Neuronal stem cell (in vitro differentiated cells): ENCODE results near the gene BCAS3.

Experiments used
- DNase-seq: peaks from one replicate; pipeline ENCODE4 v3.0.0-alpha.2; 2013; ENCODE audit warnings: low spot score
- H2AFZ ChIP-seq: one replicate; pipeline ENCODE4 v1.6.1; 2013; ENCODE audit warnings: mild to moderate bottlenecking, low read length, inconsistent platforms
- H2AK5ac ChIP-seq: 2 replicates; pipeline ENCODE4 v1.6.1; 2013; ENCODE audit warnings: low read depth, mild to moderate bottlenecking, inconsistent platforms, low read length, moderate library complexity, mixed read lengths
- H2BK120ac ChIP-seq: 2 replicates; pipeline ENCODE4 v1.6.1; 2013; ENCODE audit warnings: low read depth, mild to moderate bottlenecking, inconsistent platforms, low read length, moderate library complexity, mixed read lengths
- H2BK12ac ChIP-seq: one replicate; pipeline ENCODE4 v1.6.1; 2013; ENCODE audit warnings: low read length, inconsistent platforms
- H2BK15ac ChIP-seq: 2 replicates; pipeline ENCODE4 v1.6.1; 2013; ENCODE audit warnings: mild to moderate bottlenecking, low read length, inconsistent platforms, mixed read lengths
- H2BK5ac ChIP-seq: one replicate; pipeline ENCODE4 v1.6.1; 2013; ENCODE audit warnings: inconsistent platforms, mild to moderate bottlenecking, low read length, moderate library complexity
- H3K14ac ChIP-seq: one replicate; pipeline ENCODE4 v1.6.1; 2013; ENCODE audit warnings: low read length, inconsistent platforms
- H3K18ac ChIP-seq: 2 replicates; pipeline ENCODE4 v1.6.1; 2013; ENCODE audit warnings: low read length, inconsistent platforms
- H3K23ac ChIP-seq: 2 replicates; pipeline ENCODE4 v1.6.1; 2013; ENCODE audit warnings: low read depth, mild to moderate bottlenecking, mixed read lengths, low read length, inconsistent platforms; ENCODE audit not compliant: poor library complexity
- H3K27ac ChIP-seq: replicated peaks from 3 replicates; pipeline ENCODE4 v1.5.1; 2013; ENCODE audit warnings: low read length, inconsistent platforms
- H3K27me3 ChIP-seq, 3 experiments: 2 replicates each; pipeline ENCODE4 v1.6.1; 2013; ENCODE audit warnings: low read length in 3 of 3, mild to moderate bottlenecking in 2 of 3, inconsistent platforms in 1 of 3, low read depth in 1 of 3, mixed read lengths in 1 of 3, moderate library complexity in 1 of 3; ENCODE audit not compliant: control insufficient read depth in 3 of 3, insufficient read depth in 3 of 3
- H3K36me3 ChIP-seq, 2 donors: replicated peaks in 1 of 2; 2 replicates each; pipeline ENCODE4 v1.6.1; 2013; ENCODE audit warnings: low read length in 2 of 2; ENCODE audit not compliant: control insufficient read depth in 2 of 2, insufficient read depth in 2 of 2
- H3K4ac ChIP-seq: 2 replicates; pipeline ENCODE4 v1.6.1; 2013; ENCODE audit warnings: inconsistent platforms, mild to moderate bottlenecking, low read length, moderate library complexity
- H3K4me1 ChIP-seq, 2 donors: 1 replicate in 1 of 2; 2 replicates in 1 of 2; pipeline ENCODE4 v1.6.1; 2013; ENCODE audit warnings: low read length in 2 of 2, low read depth in 1 of 2; ENCODE audit not compliant: control insufficient read depth in 2 of 2, insufficient read depth in 1 of 2
- H3K4me2 ChIP-seq: one replicate; pipeline ENCODE4 v1.6.1; 2013; ENCODE audit warnings: mild to moderate bottlenecking, low read length, inconsistent platforms; ENCODE audit not compliant: insufficient read depth, poor library complexity, severe bottlenecking
- H3K4me3 ChIP-seq, 2 donors: 2 replicates each; pipeline ENCODE4 v1.5.1; 2013; ENCODE audit warnings: low read length in 2 of 2, mild to moderate bottlenecking in 2 of 2, inconsistent platforms in 1 of 2, moderate library complexity in 1 of 2
- H3K79me1 ChIP-seq: one replicate; pipeline ENCODE4 v1.6.1; 2013; ENCODE audit warnings: low read depth, mild to moderate bottlenecking, inconsistent platforms, low read length, moderate library complexity
- H3K9ac ChIP-seq: one replicate; pipeline ENCODE4 v1.6.1; 2013; ENCODE audit warnings: mild to moderate bottlenecking, low read depth, low read length, inconsistent platforms; ENCODE audit not compliant: poor library complexity
- H3K9me3 ChIP-seq, 2 donors: replicated peaks in 1 of 2; 2 replicates each; pipeline versions ENCODE3 to v1.6.1; 2013; ENCODE audit warnings: low read length in 2 of 2, mild to moderate bottlenecking in 2 of 2, inconsistent platforms in 1 of 2, low read depth in 1 of 2, mixed read lengths in 1 of 2, moderate library complexity in 1 of 2; ENCODE audit not compliant: control insufficient read depth in 2 of 2, insufficient read depth in 1 of 2
- H4K8ac ChIP-seq: one replicate; pipeline ENCODE4 v1.6.1; 2013; ENCODE audit warnings: low read depth, mild to moderate bottlenecking, inconsistent platforms, low read length, moderate library complexity
- H4K91ac ChIP-seq: one replicate; pipeline ENCODE4 v1.6.1; 2013; ENCODE audit warnings: low read length, low read depth, mild to moderate bottlenecking, inconsistent platforms; ENCODE audit not compliant: poor library complexity
- WGBS, 2 donors: extraction: QIAGEN DNeasy Blood & Tissue Kit; methylation state at CpG; one replicate each; pipeline ENCODE4 v1.1.7; 2013; ENCODE audit warnings: missing lambda C conversion rate in 2 of 2, mixed read lengths in 1 of 2; ENCODE audit not compliant: insufficient read length in 2 of 2, insufficient replicate concordance in 1 of 2; ENCODE audit errors: extremely low coverage in 2 of 2; 5-methylcytosine and 5-hydroxymethylcytosine counted together

The BCAS3 gene

GRCh38 chr17:60960398-60961065, 282.9 kb downstream of the BCAS3 start:
- Histone ChIP-seq H3K79me1 (no peaks in the 10 kb centered on the region), H2BK120ac (no peak overlapping the region), H2AK5ac (no peak overlapping the region), H2BK5ac (no peak overlapping the region), H3K18ac (no peak overlapping the region), H3K23ac (no peak overlapping the region), H2BK12ac (no peak overlapping the region), H3K4me3 (no peak overlapping the region), H2BK15ac (no peak overlapping the region), H3K27me3 (no peaks in the 10 kb centered on the region), H3K9ac (no peak overlapping the region), H3K27ac (no peak overlapping the region), H3K4me2 (no peak overlapping the region), H3K4ac (no peak overlapping the region), H2AFZ (no peak overlapping the region), H3K9me3 (peaks cover 2 to 4% of the 10 kb centered on the region in 2 donors), H4K8ac (no peak overlapping the region), H4K91ac (no peak overlapping the region), H3K14ac (no peak overlapping the region), H3K36me3 (no peaks in the 10 kb centered on the region), H3K4me1 (no peaks in the 10 kb centered on the region)
- no peak for DNase-seq
- no CpG with 5 or more reads among the region's 3 CpGs for WGBS, 2 donors

- H3K36me3 ChIP-seq: no peaks in the 10 kb centered on the region
- H3K4me2 ChIP-seq: no peak overlapping the region
- no peak overlapping the region for H3K4ac ChIP-seq
- no peaks in the 10 kb centered on the region for H3K79me1 ChIP-seq
- no peak overlapping the region for H2BK12ac ChIP-seq
- no peak overlapping the region for H4K91ac ChIP-seq
- H3K4me3 ChIP-seq: no peak overlapping the region
- H3K27ac ChIP-seq: no peak overlapping the region
- H3K23ac ChIP-seq: no peak overlapping the region
- no CpG with 5 or more reads among the region's 2 CpGs for WGBS, 2 donors
- H3K27me3 ChIP-seq: no peaks in the 10 kb centered on the region
- no peak overlapping the region for H4K8ac ChIP-seq
- peaks cover 2 to 8% of the 10 kb centered on the region in 2 donors for H3K9me3 ChIP-seq
- H3K4me1 ChIP-seq: no peaks in the 10 kb centered on the region
- H3K18ac ChIP-seq: no peak overlapping the region
- no peak overlapping the region for H3K9ac ChIP-seq
- H3K14ac ChIP-seq: no peak overlapping the region
- no peak overlapping the region for H2BK120ac ChIP-seq
- H2BK5ac ChIP-seq: no peak overlapping the region
- no peak overlapping the region for H2BK15ac ChIP-seq
- no peak overlapping the region for H2AK5ac ChIP-seq
- no peak overlapping the region for H2AFZ ChIP-seq
- DNase-seq: no peak
Measured at GRCh38 chr17:60964160-60964559, 286.5 kb downstream of the BCAS3 start.

- Histone ChIP-seq H3K9ac (no peak overlapping the region), H3K23ac (no peak overlapping the region), H3K79me1 (no peaks in the 10 kb centered on the region), H3K9me3 (peaks cover 0 to 8% of the 10 kb centered on the region in 2 donors), H3K18ac (no peak overlapping the region), H3K4me2 (no peak overlapping the region), H2BK12ac (no peak overlapping the region), H2AK5ac (no peak overlapping the region), H3K27ac (no peak overlapping the region), H2BK120ac (no peak overlapping the region), H2AFZ (no peak overlapping the region), H3K4ac (no peak overlapping the region), H3K14ac (no peak overlapping the region), H3K36me3 (no peaks in the 10 kb centered on the region), H4K91ac (no peak overlapping the region), H3K4me1 (no peaks in the 10 kb centered on the region), H4K8ac (no peak overlapping the region), H3K27me3 (peaks cover 0 to 3% (median 0%) of the 10 kb centered on the region in 3 experiments), H2BK15ac (no peak overlapping the region), H3K4me3 (peak overlapping the region in 1 of 2 donors; percentile 35), H2BK5ac (no peak overlapping the region)
- no CpG with 5 or more reads among the region's 2 CpGs for WGBS, 2 donors
- DNase-seq: no peak
Measured at GRCh38 chr17:60968266-60968665, 290.6 kb downstream of the BCAS3 start.

DNA sequence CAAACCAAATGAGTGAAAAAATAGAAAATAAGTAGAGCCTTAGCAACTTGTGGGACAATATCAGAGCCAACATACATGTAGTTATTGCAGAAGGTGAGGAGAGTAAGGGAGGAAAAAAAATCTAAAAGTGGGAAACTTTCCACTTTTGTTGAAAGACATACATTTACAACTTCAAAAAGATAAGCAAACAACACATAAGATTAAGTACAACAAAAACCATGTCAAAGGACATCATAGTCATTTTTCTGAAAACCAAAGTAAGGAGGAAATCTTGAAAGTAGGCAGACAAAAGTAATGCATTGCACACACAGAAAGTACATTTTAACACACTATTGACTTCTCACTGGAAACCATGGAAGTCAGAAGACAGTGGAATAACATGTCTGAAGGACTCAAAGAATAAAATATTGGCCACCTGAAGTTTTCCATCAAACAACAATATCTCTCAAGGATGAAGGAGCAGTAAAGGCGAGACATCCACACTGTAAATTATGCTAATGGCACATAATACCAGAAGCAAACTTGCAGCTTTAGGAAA, 291.9 kb downstream of the BCAS3 start:
- Histone ChIP-seq H2AFZ (no peak overlapping the region), H3K4ac (no peak overlapping the region), H3K9me3 (peaks cover 0 to 3% of the 10 kb centered on the region in 2 donors), H2AK5ac (no peak overlapping the region), H3K4me1 (no peaks in the 10 kb centered on the region), H2BK120ac (no peak overlapping the region), H2BK12ac (no peak overlapping the region), H2BK15ac (no peak overlapping the region), H3K14ac (no peak overlapping the region), H4K91ac (no peak overlapping the region), H3K27me3 (peaks cover 0 to 3% (median 0%) of the 10 kb centered on the region in 3 experiments), H3K36me3 (no peaks in the 10 kb centered on the region), H2BK5ac (no peak overlapping the region), H3K27ac (no peak overlapping the region), H3K23ac (no peak overlapping the region), H3K18ac (no peak overlapping the region), H3K9ac (no peak overlapping the region), H4K8ac (no peak overlapping the region), H3K4me2 (no peak overlapping the region), H3K4me3 (no peak overlapping the region), H3K79me1 (no peaks in the 10 kb centered on the region)
- no CpG with 5 or more reads among the region's 1 CpG for WGBS, 2 donors
- DNase-seq: no peak
